Fibroblast of gingiva (primary cell): ENCODE results near the gene CIP2A.
A peak's percentile ranks its signal among the peaks of the same experiment; 100 is the strongest.
"Not testable (repeated sequence)": the region's sequence is repeated elsewhere in the genome, so short reads cannot be mapped to it uniquely, and the experiment has no call there.

Experiments used
- DNase-seq: peaks from one replicate; pipeline ENCODE4 v3.0.0-alpha.2; 2011; ENCODE audit warnings: low read depth

The CIP2A gene

GRCh38 chr3:108589081-108589997, at the start of gene CIP2A, which contains the start of gene DZIP3:
CIP2A (minus strand) TSS chr3:108589438; CDS start chr3:108589375, 63 bp downstream.
DZIP3 (plus strand) TSS chr3:108589722; CDS start chr3:108605407, 15,685 bp downstream.
- peak; percentile 91 for DNase-seq

- DNase-seq, result no peak
Measured at GRCh38 chr3:108629974-108630373, 40.7 kb upstream of the CIP2A start.

GRCh38 chr3:108623504-108623903, 34.3 kb upstream of the CIP2A start:
- no peak for DNase-seq

- DNase-seq, result no peak
Measured at GRCh38 chr3:108620250-108620649, 31.0 kb upstream of the CIP2A start.

GRCh38 chr3:108616090-108616489, 26.9 kb upstream of the CIP2A start:
- DNase-seq, result not testable (repeated sequence)

GRCh38 chr3:108610651-108611050, 21.4 kb upstream of the CIP2A start:
- DNase-seq, result no peak

GRCh38 chr3:108608750-108609149, 19.5 kb upstream of the CIP2A start:
- DNase-seq, result no peak

- DNase-seq, result no peak
Measured at GRCh38 chr3:108605491-108605890, 16.3 kb upstream of the CIP2A start.

GRCh38 chr3:108605028-108605427, 15.8 kb upstream of the CIP2A start:
- DNase-seq, result no peak

GRCh38 chr3:108603691-108604090, 14.5 kb upstream of the CIP2A start:
- peak; percentile 6 for DNase-seq

- DNase-seq, result no peak
Measured at GRCh38 chr3:108602935-108603294, 13.7 kb upstream of the CIP2A start.

GRCh38 chr3:108602249-108602934, 13.2 kb upstream of the CIP2A start:
- no peak for DNase-seq

GRCh38 chr3:108599677-108600409, 10.6 kb upstream of the CIP2A start:
- no peak for DNase-seq

- DNase-seq, result no peak
Measured at GRCh38 chr3:108598375-108598774, 9.1 kb upstream of the CIP2A start.

GRCh38 chr3:108595321-108595720, 6.1 kb upstream of the CIP2A start:
- DNase-seq, result no peak

- no peak for DNase-seq
Measured at GRCh38 chr3:108590460-108590859, 1.2 kb upstream of the CIP2A start.

GRCh38 chr3:108589998-108590323, 723 bp upstream of the CIP2A start:
- no peak for DNase-seq

- no peak for DNase-seq
Measured at GRCh38 chr3:108588601-108589000, 637 bp downstream of the CIP2A start.

GRCh38 chr3:108578064-108578463, 11.2 kb downstream of the CIP2A start:
- no peak for DNase-seq

GRCh38 chr3:108569336-108569735, 19.9 kb downstream of the CIP2A start:
- no peak for DNase-seq

GRCh38 chr3:108566599-108566998, 22.6 kb downstream of the CIP2A start:
- no peak for DNase-seq

- DNase-seq, result no peak
Measured at GRCh38 chr3:108565506-108565905, 23.7 kb downstream of the CIP2A start.

- no peak for DNase-seq
Measured at GRCh38 chr3:108564564-108564963, 24.7 kb downstream of the CIP2A start.
